Gastrocnemius medialis (tissue), 4 donors: Measurements from ENCODE around the gene TRMT44. TPM values are rescaled to one million over a fixed set of nuclear protein-coding genes. Genes with fewer than 3 reads are reported as not detected.
"Not testable (repeated sequence)": the region's sequence is repeated elsewhere in the genome, so short reads cannot be mapped to it uniquely, and the experiment has no call there.

ENCODE experiments used
- ATAC-seq, 2 donors: fragments of 150-250 bp; one replicate each; pipeline ENCODE4 v1.9.1; 2016
- DNase-seq, 2 donors: peaks; one replicate each; pipeline ENCODE4 v3.0.0-alpha.2; 2019
- H3K27ac ChIP-seq, 4 donors: fragments of 200-600 bp; sonication (generic); 1 replicate in 1 of 4; 2 replicates in 3 of 4; pipeline ENCODE4 v1.5.1; 2016 to 2018; ENCODE audit warnings: mild to moderate bottlenecking in 2 of 4, moderate library complexity in 1 of 4
- H3K27me3 ChIP-seq, 3 donors: fragments of 200-600 bp; sonication (generic) in 2 of 3; 1 replicate in 1 of 3; 2 replicates in 2 of 3; pipeline versions ENCODE4 v1.5.1 to v1.6.0; 2016 to 2019; ENCODE audit warnings: mild to moderate bottlenecking in 1 of 3, moderate library complexity in 1 of 3
- H3K36me3 ChIP-seq, 2 donors: fragments of 200-600 bp; sonication (generic) in 1 of 2; one replicate each; pipeline ENCODE4 v1.5.1; 2017 to 2018
- H3K4me1 ChIP-seq, 2 donors: fragments of 200-600 bp; sonication (generic) in 1 of 2; one replicate each; pipeline ENCODE4 v1.5.1; 2016 to 2017; ENCODE audit warnings: mild to moderate bottlenecking in 2 of 2
- H3K4me3 ChIP-seq, 4 donors: fragments of 200-600 bp; sonication (generic) in 3 of 4; 1 replicate in 1 of 4; 2 replicates in 3 of 4; pipeline ENCODE4 v1.5.1; 2016 to 2019; ENCODE audit warnings: mild to moderate bottlenecking in 2 of 4
- H3K9me3 ChIP-seq, 3 donors: fragments of 200-600 bp; sonication (generic) in 2 of 3; 1 replicate in 1 of 3; 2 replicates in 2 of 3; pipeline ENCODE4 v1.5.1; 2016 to 2019
- CTCF ChIP-seq, 5 experiments: fragments of 450-650 bp in 3 of 5; fragments of 200-600 bp in 2 of 5; sonication (generic) in 2 of 5; IDR thresholded peaks in 4 of 5; conservative IDR thresholded peaks in 1 of 5; 1 replicate in 4 of 5; 2 replicates in 1 of 5; pipeline ENCODE4 v1.5.1; 2016 to 2019; ENCODE audit warnings: antibody characterized with exemption in 5 of 5, mild to moderate bottlenecking in 3 of 5, moderate library complexity in 3 of 5
- POLR2A ChIP-seq, 2 donors: fragments of 450-650 bp; IDR thresholded peaks; one replicate each; pipeline ENCODE4 v1.6.1; 2017; ENCODE audit warnings: antibody characterized with exemption in 2 of 2, mild to moderate bottlenecking in 2 of 2, moderate library complexity in 2 of 2
- in situ Hi-C, 4 donors: fragments of 200-750 bp; cut with MboI; loops; one replicate each; pipeline versions ENCODE4 v1.15.0 to v1.8.0; 2017; ENCODE audit warnings: low sequenced_read_pairs in 4 of 4
- intact Hi-C: fragments of 100-400 bp; cut with DNase I; formaldehyde crosslinking; loops from one replicate; pipeline ENCODE4 v1.15.1; 2023; ENCODE audit warnings: low total_unique reads
- total RNA-seq, 4 donors: library from RNA; depleted of rRNA; stranded (reverse); fragments of >200 nt; gene quantifications; one replicate each; pipeline versions ENCODE4 v1.1.0 to v1.2.3, GENCODE V29; 2016

The TRMT44 gene
- total RNA-seq, 4 donors from 2014 or later: 7.5 to 16.4 (median 10.2) TPM

- H3K36me3 ChIP-seq: peaks cover 0 to 36% of the 10 kb centered on the region in 2 donors
- H3K27me3 ChIP-seq, H3K27ac ChIP-seq, ATAC-seq, intact Hi-C loops, H3K9me3 ChIP-seq, H3K4me3 ChIP-seq: not testable (repeated sequence)
- in situ Hi-C loops: loop anchor here in 1 of 4 donors (5.0 to 10.0 kb wide), 2 partner anchors 92 to 165 kb away; no protein-coding TSS in a partner anchor
- peak; percentile 31 to 63 (median 54) for TF ChIP-seq CTCF (IDR thresholded peaks at IDR 0.05 in 4 of 5, conservative IDR thresholded peaks at IDR 0.05 in 1 of 5)
- peaks cover 11 to 12% of the 10 kb centered on the region in 2 donors for H3K4me1 ChIP-seq
- peak in 1 of 2 donors; percentile 75 for DNase-seq
These were observed 33.7 kb upstream of the TRMT44 start for GRCh38 chr4:8406887-8407286.

GRCh38 chr4:8407316-8407715 lies 33.3 kb upstream of the TRMT44 start:
- ATAC-seq: no peak
- DNase-seq: no peak
- Histone ChIP-seq H3K9me3 (no peaks in the 10 kb centered on the region), H3K27me3 (no peaks in the 10 kb centered on the region), H3K27ac (no peak overlapping the region), H3K4me1 (peaks cover 7 to 8% of the 10 kb centered on the region in 2 donors), H3K4me3 (no peak overlapping the region), H3K36me3 (peaks cover 0 to 39% of the 10 kb centered on the region in 2 donors)
- in situ Hi-C loops (loop anchor here in 1 of 4 donors (5.0 to 10.0 kb wide), 2 partner anchors 93 to 165 kb away; no protein-coding TSS in a partner anchor), intact Hi-C loops (no loop called here)
- TF ChIP-seq POLR2A (IDR thresholded peaks at IDR 0.05) (no peak), CTCF (IDR thresholded peaks at IDR 0.05 in 4 of 5, conservative IDR thresholded peaks at IDR 0.05 in 1 of 5) (no peak)

- Histone ChIP-seq H3K36me3 (peaks cover 0 to 39% of the 10 kb centered on the region in 2 donors), H3K4me3 (no peak overlapping the region), H3K27ac (no peak overlapping the region), H3K9me3 (no peaks in the 10 kb centered on the region), H3K4me1 (peaks cover 3 to 4% of the 10 kb centered on the region in 2 donors), H3K27me3 (no peaks in the 10 kb centered on the region)
- in situ Hi-C loops (loop anchor here in 1 of 4 donors (5.0 to 10.0 kb wide), 2 partner anchors 93 to 165 kb away; no protein-coding TSS in a partner anchor), intact Hi-C loops (no loop called here)
- DNase-seq (no peak), ATAC-seq (no peak)
- no peak for TF ChIP-seq CTCF (IDR thresholded peaks at IDR 0.05 in 4 of 5, conservative IDR thresholded peaks at IDR 0.05 in 1 of 5)
- no peak for TF ChIP-seq POLR2A (IDR thresholded peaks at IDR 0.05)
These were observed 32.8 kb upstream of the TRMT44 start for GRCh38 chr4:8407756-8408155.

- Histone ChIP-seq H3K27me3 (no peaks in the 10 kb centered on the region), H3K36me3 (peaks cover 0 to 46% of the 10 kb centered on the region in 2 donors), H3K4me3 (no peak overlapping the region), H3K4me1 (no peaks in the 10 kb centered on the region), H3K9me3 (no peaks in the 10 kb centered on the region), H3K27ac (no peak overlapping the region)
- in situ Hi-C loops: loop anchor here in 1 of 4 donors (5.0 to 10.0 kb wide), 2 partner anchors 95 to 167 kb away; no protein-coding TSS in a partner anchor
- ATAC-seq: peak in 1 of 2 donors; percentile 34
- intact Hi-C loops: no loop called here
- DNase-seq: no peak
- TF ChIP-seq POLR2A (IDR thresholded peaks at IDR 0.05) (no peak), CTCF (IDR thresholded peaks at IDR 0.05 in 4 of 5, conservative IDR thresholded peaks at IDR 0.05 in 1 of 5) (no peak)
These were observed 31.1 kb upstream of the TRMT44 start for GRCh38 chr4:8409264-8410065.
